H9 (cell line): Measurements from ENCODE around the gene USP40. TPM values are rescaled to one million over a fixed set of nuclear protein-coding genes. Genes with fewer than 3 reads are reported as not detected.

ENCODE experiments used
- DNase-seq: peaks from one replicate; pipeline ENCODE4 v3.0.0-alpha.2; 2017
- H2AFZ ChIP-seq: one replicate; pipeline ENCODE4 v1.6.1; 2013; ENCODE audit warnings: mild to moderate bottlenecking, low read length, control low read depth, moderate library complexity
- H2AK5ac ChIP-seq: 2 replicates; pipeline ENCODE4 v1.6.1; 2013; ENCODE audit warnings: low read length, control low read depth, mixed read lengths; ENCODE audit not compliant: insufficient read length
- H2BK120ac ChIP-seq: one replicate; pipeline ENCODE4 v1.6.1; 2013; ENCODE audit warnings: low read depth, mild to moderate bottlenecking, low read length, control low read depth, inconsistent platforms; ENCODE audit not compliant: poor library complexity, severe bottlenecking
- H2BK12ac ChIP-seq: 2 replicates; pipeline ENCODE4 v1.6.1; 2013; ENCODE audit warnings: low read length, control low read depth, mixed read lengths, low read depth; ENCODE audit not compliant: insufficient read length
- H2BK15ac ChIP-seq: 2 replicates; pipeline ENCODE4 v1.6.1; 2013; ENCODE audit warnings: low read depth, low read length, control low read depth
- H2BK20ac ChIP-seq: one replicate; pipeline ENCODE4 v1.6.1; 2013; ENCODE audit warnings: low read depth, mild to moderate bottlenecking, low read length, control low read depth, inconsistent platforms; ENCODE audit not compliant: poor library complexity, severe bottlenecking
- H2BK5ac ChIP-seq: 2 replicates; pipeline ENCODE4 v1.6.1; 2013; ENCODE audit warnings: low read length, control low read depth, mixed read lengths; ENCODE audit not compliant: insufficient read length
- H3K14ac ChIP-seq: 2 replicates; pipeline ENCODE4 v1.6.1; 2013; ENCODE audit warnings: low read length, control low read depth; ENCODE audit not compliant: insufficient read depth
- H3K18ac ChIP-seq: 2 replicates; pipeline ENCODE4 v1.6.1; 2013; ENCODE audit warnings: low read depth, mild to moderate bottlenecking, mixed read lengths, low read length, control low read depth; ENCODE audit not compliant: insufficient read length
- H3K23ac ChIP-seq: 2 replicates; pipeline ENCODE4 v1.6.1; 2013; ENCODE audit warnings: low read length, control low read depth, mixed read lengths, low read depth; ENCODE audit not compliant: insufficient read length
- H3K23me2 ChIP-seq: 2 replicates; pipeline ENCODE4 v1.6.1; 2013; ENCODE audit warnings: low read depth, mild to moderate bottlenecking, mixed read lengths, low read length, control low read depth; ENCODE audit not compliant: insufficient read length, poor library complexity, severe bottlenecking
- H3K27ac ChIP-seq: 2 replicates; pipeline ENCODE4 v1.5.1; 2013; ENCODE audit warnings: low read length, control low read depth, mixed read lengths, low read depth; ENCODE audit not compliant: insufficient read length
- H3K27me3 ChIP-seq: 2 replicates; pipeline ENCODE4 v1.6.1; 2013; ENCODE audit warnings: low read length, control low read depth, inconsistent platforms; ENCODE audit not compliant: insufficient read depth
- H3K4ac ChIP-seq: 2 replicates; pipeline ENCODE4 v1.6.1; 2013; ENCODE audit warnings: low read depth, mild to moderate bottlenecking, control low read depth, inconsistent platforms, low read length, moderate library complexity
- H3K4me1 ChIP-seq: 2 replicates; pipeline ENCODE4 v1.6.1; 2013; ENCODE audit warnings: low read length, control low read depth, inconsistent platforms; ENCODE audit not compliant: insufficient read depth
- H3K4me2 ChIP-seq: 2 replicates; pipeline ENCODE4 v1.6.1; 2013; ENCODE audit warnings: low read length, control low read depth, mixed read lengths; ENCODE audit not compliant: insufficient read length, insufficient read depth
- H3K56ac ChIP-seq: 2 replicates; pipeline ENCODE4 v1.6.1; 2013; ENCODE audit warnings: low read depth, mild to moderate bottlenecking, mixed read lengths, low read length, control low read depth; ENCODE audit not compliant: insufficient read length
- H3K79me1 ChIP-seq: 2 replicates; pipeline ENCODE4 v1.6.1; 2013; ENCODE audit warnings: low read depth, mild to moderate bottlenecking, moderate library complexity, low read length, control low read depth, inconsistent platforms; ENCODE audit not compliant: insufficient read depth, poor library complexity, severe bottlenecking
- H3K79me2 ChIP-seq: 2 replicates; pipeline ENCODE4 v1.6.1; 2013; ENCODE audit warnings: low read length, control low read depth, inconsistent platforms; ENCODE audit not compliant: insufficient read depth
- H3K9ac ChIP-seq: 2 replicates; pipeline ENCODE4 v1.6.1; 2013; ENCODE audit warnings: low read length, control low read depth, mixed read lengths; ENCODE audit not compliant: insufficient read length; ENCODE audit errors: extremely low read depth
- H3K9me3 ChIP-seq: one replicate; pipeline ENCODE4 v1.6.1; 2013; ENCODE audit warnings: low read depth, low read length, inconsistent platforms; ENCODE audit not compliant: control insufficient read depth
- H3T11ph ChIP-seq: one replicate; pipeline ENCODE4 v1.6.1; 2013; ENCODE audit warnings: mild to moderate bottlenecking, low read length, control low read depth, inconsistent platforms
- H4K20me1 ChIP-seq: one replicate; pipeline ENCODE4 v1.6.1; 2013; ENCODE audit not compliant: control insufficient read depth, insufficient read length, insufficient read depth
- H4K5ac ChIP-seq: 2 replicates; pipeline ENCODE4 v1.6.1; 2013; ENCODE audit warnings: low read depth, mild to moderate bottlenecking, mixed read lengths, low read length, control low read depth; ENCODE audit not compliant: insufficient read length
- H4K8ac ChIP-seq: replicated peaks from 2 replicates; pipeline ENCODE4 v1.6.1; 2013; ENCODE audit warnings: low read length, control low read depth, mixed read lengths, low read depth; ENCODE audit not compliant: insufficient read length
- H4K91ac ChIP-seq: 2 replicates; pipeline ENCODE4 v1.6.1; 2013; ENCODE audit warnings: low read depth, mild to moderate bottlenecking, moderate library complexity, mixed read lengths, low read length, control low read depth; ENCODE audit not compliant: insufficient read length
- H3K27ac Mint-ChIP-seq, 3 experiments: 2 replicates in 2 of 3; 3 replicates in 1 of 3; pipeline ENCODE4 v1.8.0; 2020 to 2021; ENCODE audit warnings: mixed read lengths in 3 of 3, mild to moderate bottlenecking in 1 of 3, moderate library complexity in 1 of 3
- H3K27me3 Mint-ChIP-seq: 2 replicates; pipeline ENCODE4 v1.8.0; 2021; ENCODE audit warnings: low read depth, mild to moderate bottlenecking, moderate library complexity, mixed read lengths
- H3K36me3 Mint-ChIP-seq, 3 experiments: 2 replicates in 2 of 3; 3 replicates in 1 of 3; pipeline ENCODE4 v1.8.0; 2020 to 2021; ENCODE audit warnings: low read depth in 3 of 3, mixed read lengths in 3 of 3; ENCODE audit not compliant: insufficient read depth in 1 of 3
- H3K4me1 Mint-ChIP-seq, 2 experiments: 2 replicates each; pipeline ENCODE4 v1.8.0; 2020; ENCODE audit warnings: mixed read lengths in 2 of 2
- H3K4me3 Mint-ChIP-seq, 2 experiments: 2 replicates in 1 of 2; 3 replicates in 1 of 2; pipeline ENCODE4 v1.8.0; 2020 to 2021; ENCODE audit warnings: mild to moderate bottlenecking in 2 of 2, mixed read lengths in 2 of 2, moderate library complexity in 1 of 2
- H3K9me3 Mint-ChIP-seq, 2 experiments: 2 replicates in 1 of 2; 3 replicates in 1 of 2; pipeline ENCODE4 v1.8.0; 2020; ENCODE audit warnings: mild to moderate bottlenecking in 2 of 2, mixed read lengths in 2 of 2, moderate library complexity in 1 of 2
- CTCF ChIP-seq: fragments of 200-600 bp; sonication (generic); conservative IDR thresholded peaks from 3 replicates; pipeline ENCODE4 v1.8.0; 2021; ENCODE audit warnings: antibody characterized with exemption, mild to moderate bottlenecking
- WGBS: extraction: QIAGEN DNeasy Blood & Tissue Kit; methylation state at CpG from one replicate; pipeline ENCODE4 v1.1.7; 2013; ENCODE audit warnings: missing lambda C conversion rate, low lambda C conversion rate, mixed read lengths; ENCODE audit not compliant: insufficient read length; ENCODE audit errors: extremely low coverage; 5-methylcytosine and 5-hydroxymethylcytosine counted together
- total RNA-seq: library from RNA; stranded (reverse); gene quantifications from 2 replicates; pipeline ENCODE4 v1.2.1, GENCODE V29; 2021

Gene USP40
- total RNA-seq, 1 experiment from 2014 or later = 7.5 TPM

DNA sequence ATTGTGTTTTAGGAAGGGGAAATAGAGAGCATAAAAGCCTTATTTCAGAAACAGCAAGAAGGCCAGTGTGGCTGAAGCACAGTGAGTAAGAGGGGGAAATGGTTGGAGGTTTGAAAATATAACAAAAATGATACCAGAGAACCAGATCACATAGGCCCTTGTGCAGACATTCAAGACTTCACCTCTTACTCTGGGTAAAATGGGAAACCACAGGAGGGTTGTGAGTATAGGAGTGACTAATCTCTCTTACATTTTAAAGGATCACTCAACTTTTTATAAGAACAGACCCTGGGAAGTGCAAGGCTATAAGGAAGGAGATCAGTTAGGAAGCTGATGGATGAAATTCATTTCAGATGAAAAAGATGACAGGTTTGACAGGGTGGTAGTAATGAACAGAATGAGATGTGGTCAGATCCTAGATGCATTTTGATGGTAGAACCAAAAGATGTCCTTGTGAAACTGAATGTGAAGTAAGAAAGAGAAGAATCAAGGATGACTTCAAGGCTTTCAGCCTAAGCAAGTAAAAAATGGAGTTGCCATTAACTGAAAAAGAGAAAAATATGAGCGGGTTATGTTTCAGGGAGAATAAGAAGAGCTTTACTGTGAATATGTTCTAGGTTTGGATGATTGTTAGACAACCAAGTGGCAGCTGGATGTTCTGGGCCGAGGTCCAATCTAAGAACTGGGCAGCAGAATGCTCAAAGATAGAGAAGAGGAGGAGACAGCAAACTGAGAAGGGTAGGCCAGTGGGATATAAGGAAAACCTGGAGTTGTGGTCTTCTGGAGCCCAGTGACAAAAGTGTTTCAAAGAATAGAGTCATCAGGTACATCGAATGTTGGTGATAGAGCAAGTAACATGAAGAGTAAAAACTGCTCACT, 65.1 kb downstream of the USP40 start:
- H2BK20ac ChIP-seq = no peak overlapping the region
- no peak overlapping the region for H2BK15ac ChIP-seq
- H2BK5ac ChIP-seq = no peak overlapping the region
- no peak overlapping the region for H4K91ac ChIP-seq
- H3K4me1 ChIP-seq = no peaks in the 10 kb centered on the region
- no peak overlapping the region for H4K5ac ChIP-seq
- Mint-ChIP-seq H3K36me3 (peaks cover 5 to 17% (median 5%) of the 10 kb centered on the region in 3 experiments; a peak in 5 of 7 replicates), H3K9me3 (peaks cover 13 to 14% of the 10 kb centered on the region in 2 experiments), H3K27ac (no peak overlapping the region), H3K4me3 (no peak overlapping the region), H3K27me3 (no peaks in the 10 kb centered on the region), H3K4me1 (peaks cover 3 to 10% of the 10 kb centered on the region in 2 experiments; a peak in 3 of 4 replicates)
- no peak overlapping the region for H3K27ac ChIP-seq
- TF ChIP-seq CTCF = no peak
- H3K23ac ChIP-seq = no peak overlapping the region
- no peak overlapping the region for H2BK120ac ChIP-seq
- no peak overlapping the region for H3K18ac ChIP-seq
- H3K79me2 ChIP-seq = no peaks in the 10 kb centered on the region
- no peaks in the 10 kb centered on the region for H3K27me3 ChIP-seq
- no peak overlapping the region for H3K56ac ChIP-seq
- no peak overlapping the region for H2AK5ac ChIP-seq
- H3K4ac ChIP-seq = no peak overlapping the region
- H3K9ac ChIP-seq = no peak overlapping the region
- no peak overlapping the region for H4K8ac ChIP-seq
- no peaks in the 10 kb centered on the region for H3K9me3 ChIP-seq
- no peaks in the 10 kb centered on the region for H3K79me1 ChIP-seq
- H3T11ph ChIP-seq = no peak overlapping the region
- no peak overlapping the region for H2AFZ ChIP-seq
- H2BK12ac ChIP-seq = no peak overlapping the region
- H3K4me2 ChIP-seq = no peak overlapping the region
- H3K23me2 ChIP-seq = no peaks in the 10 kb centered on the region
- DNase-seq = no peak
- no CpG with 5 or more reads among the region's 3 CpGs for WGBS
- H3K14ac ChIP-seq = no peak overlapping the region
- H4K20me1 ChIP-seq = no peaks in the 10 kb centered on the region
